ENCODE results near the gene GALM.
"Not testable (repeated sequence)": the region's sequence is repeated elsewhere in the genome, so short reads cannot be mapped to it uniquely, and the experiment has no call there.

GALM gene

DNA sequence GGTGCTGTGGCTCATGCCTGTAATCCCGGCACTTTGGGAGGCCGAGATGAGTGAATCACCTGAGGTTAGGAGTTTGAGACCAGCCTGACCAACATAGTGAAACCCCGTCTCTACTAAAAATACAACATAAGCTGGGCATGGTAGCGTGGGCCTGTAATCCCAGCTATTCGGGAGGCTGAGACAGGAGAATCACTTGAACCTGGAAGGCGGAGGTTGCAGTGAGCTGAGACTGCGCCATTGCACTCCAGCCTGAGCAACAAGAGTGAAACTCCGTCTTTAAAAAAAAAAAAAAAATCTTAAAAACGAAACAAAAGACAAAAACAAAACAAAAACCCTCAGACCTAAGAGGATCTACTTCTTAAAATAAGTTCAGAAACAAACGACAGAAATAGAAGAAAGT is 16.7 kb downstream of the GALM start:
- DNase-seq: not testable (repeated sequence)

- no peak for DNase-seq
These were observed 17.9 kb downstream of the GALM start for GRCh38 chr2:38683766-38684165.

DNA sequence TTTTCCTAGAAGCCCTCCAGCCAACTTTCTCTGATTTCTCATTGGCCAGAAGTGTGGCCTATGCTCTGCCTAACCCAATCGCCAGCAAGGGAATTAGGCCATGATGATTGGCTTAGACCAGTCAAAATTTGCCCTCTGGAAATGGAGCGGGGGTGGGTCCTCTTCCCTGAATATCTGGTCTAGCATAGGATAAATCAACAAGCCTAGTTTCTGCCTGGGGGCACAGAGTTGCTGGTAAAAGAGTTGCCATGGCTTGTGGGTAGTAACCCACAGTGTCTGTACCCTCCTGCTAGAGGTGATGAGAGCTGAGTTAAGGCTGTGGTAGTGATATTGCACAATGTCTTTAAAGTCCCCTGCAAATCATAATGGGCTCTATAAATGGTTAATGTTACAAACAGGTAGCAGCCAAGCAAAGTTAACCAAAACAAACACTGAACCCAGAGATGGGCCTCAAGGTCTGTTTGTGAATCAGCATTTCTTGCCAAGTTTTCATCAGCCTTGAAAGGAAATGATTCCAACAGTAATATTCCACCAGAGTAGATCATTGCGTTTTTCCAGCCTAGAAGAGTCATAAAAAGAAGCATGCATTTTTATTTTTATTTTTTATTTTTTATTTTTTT is 19.3 kb downstream of the GALM start:
- no peak for DNase-seq

DNA sequence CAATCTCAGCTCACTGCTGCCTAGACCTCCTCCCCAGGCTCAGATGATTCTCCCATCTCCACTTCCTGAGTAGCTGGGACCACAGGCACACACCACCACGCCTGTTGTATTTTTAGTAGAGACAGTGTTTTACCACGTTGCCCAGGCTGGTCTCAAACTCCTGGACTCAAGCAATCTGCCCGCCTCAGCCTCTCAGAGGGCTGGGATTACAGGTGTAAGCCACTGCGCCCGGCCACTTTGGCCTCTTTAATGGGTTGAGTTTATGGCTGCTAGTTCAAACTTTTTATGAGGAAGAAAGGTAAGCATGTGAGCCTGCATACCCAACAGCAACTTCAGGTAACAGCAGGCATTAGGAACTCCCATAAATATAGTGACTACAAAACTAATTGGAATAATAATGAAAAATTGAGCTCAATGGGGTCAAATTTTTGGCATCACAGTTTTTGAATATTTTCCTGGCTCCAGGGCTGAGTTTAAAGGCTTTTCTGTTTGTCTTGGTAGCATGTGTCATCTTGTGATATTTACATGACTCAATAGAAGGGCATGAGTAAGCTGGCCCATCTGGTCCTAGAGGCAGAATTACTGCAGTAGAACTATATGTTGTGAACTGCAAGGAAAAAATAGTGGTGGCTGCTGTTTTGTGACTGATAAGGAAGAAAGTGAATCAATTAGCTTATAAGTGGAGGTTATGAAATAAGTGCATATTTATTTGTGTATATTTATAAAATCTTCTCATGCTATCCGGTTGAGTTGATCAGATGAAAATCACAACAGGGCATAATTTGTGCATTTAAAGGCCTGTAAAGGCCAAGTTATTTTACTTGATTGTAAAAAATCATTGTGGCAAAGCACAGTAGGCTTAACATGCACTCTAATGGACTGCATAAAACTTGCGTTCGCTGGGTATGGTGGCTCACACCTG is 24.8 kb downstream of the GALM start:
- no peak for DNase-seq

GRCh38 chr2:38691994-38692393 is 26.1 kb downstream of the GALM start:
- no peak for DNase-seq

DNA sequence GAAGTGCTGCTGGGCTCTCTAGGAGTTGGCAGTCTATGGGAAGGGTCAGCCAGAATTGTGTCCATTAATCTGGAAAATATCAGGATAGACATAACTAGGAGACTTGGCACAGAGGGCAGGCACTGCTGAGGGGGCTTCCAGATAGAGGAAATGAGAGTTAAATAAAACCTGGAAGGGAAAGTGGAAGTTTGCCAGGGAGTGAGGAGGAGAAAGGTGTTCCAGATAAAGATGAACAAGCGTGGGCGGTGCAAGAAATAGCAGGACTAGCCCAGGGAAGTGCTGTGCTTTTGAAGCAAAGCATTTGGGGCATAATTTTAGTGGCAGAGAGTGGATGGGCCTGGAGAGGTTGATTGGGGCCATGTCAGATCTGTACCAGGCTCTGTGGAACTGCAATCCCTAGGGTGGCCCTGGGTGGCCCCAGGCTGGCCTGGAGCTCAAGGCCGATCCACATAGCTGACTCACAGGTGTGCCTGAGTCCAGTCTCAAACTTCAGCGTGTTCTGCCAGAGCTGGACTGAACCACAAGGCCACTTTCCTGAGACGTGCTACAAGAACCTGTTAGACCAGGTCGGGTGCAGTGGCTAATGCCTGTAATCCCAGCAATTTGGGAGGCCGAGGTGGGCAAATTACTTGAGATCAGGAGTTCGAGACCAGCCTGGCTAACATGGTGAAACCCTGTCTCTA is 26.9 kb downstream of the GALM start:
- no peak for DNase-seq

- no peak for DNase-seq
These were observed 31.4 kb downstream of the GALM start for GRCh38 chr2:38697116-38697840.

DNA sequence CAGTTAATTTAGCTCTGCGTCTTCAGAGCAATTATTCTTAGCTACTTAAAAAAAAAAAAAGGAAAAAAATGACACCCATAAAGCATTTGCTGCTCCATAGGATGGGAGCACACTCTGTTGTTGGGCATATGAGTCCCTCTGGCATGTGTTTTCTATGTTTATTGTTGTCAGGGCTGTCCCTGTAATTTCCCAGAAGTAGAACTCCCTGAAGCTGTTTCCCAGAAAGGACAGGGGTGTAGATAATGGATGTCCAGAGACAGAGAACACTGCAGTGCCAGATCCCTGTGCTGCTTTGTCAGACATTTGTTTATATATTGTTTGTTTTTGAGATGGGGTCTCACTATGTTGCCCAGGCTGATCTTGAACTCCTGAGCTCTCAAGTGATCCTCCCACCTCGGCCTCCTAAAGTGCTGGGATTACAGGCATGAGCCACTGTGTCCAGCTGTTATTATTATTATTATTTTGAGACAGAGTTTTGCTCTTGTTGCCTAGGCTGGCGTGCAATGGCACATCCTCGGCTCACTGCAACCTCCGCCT is 32.6 kb downstream of the GALM start:
- no peak for DNase-seq

- no peak for DNase-seq
These were observed 34.3 kb downstream of the GALM start for GRCh38 chr2:38700113-38700785.

- DNase-seq: no peak
These were observed 35.1 kb downstream of the GALM start for GRCh38 chr2:38700881-38701458.

- DNase-seq: no peak
These were observed 35.6 kb downstream of the GALM start for GRCh38 chr2:38701542-38701941.

DNA sequence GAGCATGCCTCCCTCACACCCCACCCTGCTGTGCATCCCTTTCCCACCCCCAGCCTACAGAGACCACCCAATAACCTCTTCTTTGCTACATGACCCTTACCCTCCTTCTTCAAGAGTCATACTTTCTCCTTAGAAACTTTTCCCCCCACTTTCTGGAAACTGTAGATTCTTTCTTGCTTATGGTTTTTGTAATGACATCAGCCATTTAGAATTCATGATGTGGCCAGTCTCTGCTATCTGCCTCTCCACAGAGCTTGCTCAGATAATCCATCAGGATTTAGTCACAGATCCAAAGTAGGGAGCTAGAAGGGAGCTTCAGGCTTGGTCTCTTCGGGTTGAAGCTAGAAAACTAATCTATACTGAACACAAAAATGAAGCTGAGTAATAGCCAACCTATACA is 36.5 kb downstream of the GALM start:
- no peak for DNase-seq

GRCh38 chr2:38703336-38703735 is 37.4 kb downstream of the GALM start:
- not testable (repeated sequence) for DNase-seq

- DNase-seq: no peak
These were observed 38.8 kb downstream of the GALM start for GRCh38 chr2:38704664-38705063.

- DNase-seq: no peak
These were observed 41.0 kb downstream of the GALM start for GRCh38 chr2:38706846-38707345.

DNA sequence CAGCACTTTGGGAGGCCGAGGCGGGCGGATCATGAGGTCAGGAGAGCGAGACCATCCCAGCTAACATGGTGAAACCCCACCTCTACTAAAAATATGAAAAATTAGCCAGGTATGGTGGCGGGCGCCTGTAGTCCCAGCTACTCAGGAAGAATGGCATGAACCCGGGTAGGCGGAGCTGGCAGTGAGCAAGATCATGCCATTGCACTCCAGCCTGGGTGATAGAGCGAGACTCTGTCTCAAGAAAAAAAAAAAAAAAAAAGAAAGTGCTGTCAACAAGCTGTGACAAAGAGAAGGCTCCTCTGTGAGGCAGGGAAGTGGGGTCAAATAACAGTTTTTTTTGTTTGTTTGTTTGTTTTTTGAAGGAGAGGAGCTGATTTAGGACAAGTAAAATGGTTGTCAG is 42.6 kb downstream of the GALM start:
- not testable (repeated sequence) for DNase-seq

DNA sequence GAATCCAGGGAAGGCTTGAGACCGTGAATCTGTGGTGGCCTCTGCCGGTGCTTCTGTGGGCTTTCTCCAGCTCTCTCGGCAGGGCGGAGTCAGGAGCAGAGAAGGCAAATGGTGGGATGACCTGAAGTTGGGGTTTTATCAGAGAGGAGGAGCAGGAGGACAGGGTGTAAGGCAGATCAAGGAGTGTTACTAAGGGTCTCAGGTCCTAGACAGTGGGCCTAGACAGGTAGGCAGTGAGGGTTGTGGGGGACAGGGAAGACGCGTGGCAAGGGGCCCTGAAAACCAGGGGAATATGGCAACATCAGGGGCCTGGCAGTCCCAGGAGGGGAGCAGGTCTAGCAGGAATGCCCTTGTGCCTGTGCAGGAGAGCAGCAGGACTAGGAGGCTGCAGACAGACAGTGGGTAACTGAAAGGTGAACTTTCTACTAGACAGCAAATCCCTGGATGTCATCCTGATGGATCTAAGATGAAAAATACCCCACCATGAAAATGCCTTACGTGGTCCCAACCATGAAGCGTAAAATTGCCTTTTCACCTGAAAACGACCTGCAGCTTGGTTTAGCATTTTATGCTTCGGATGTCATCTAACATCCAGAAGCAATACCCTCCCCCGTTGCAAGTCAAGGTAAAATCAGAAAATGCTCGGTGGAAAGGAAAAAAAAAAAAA is 43.1 kb downstream of the GALM start:
- DNase-seq: no peak

DNA sequence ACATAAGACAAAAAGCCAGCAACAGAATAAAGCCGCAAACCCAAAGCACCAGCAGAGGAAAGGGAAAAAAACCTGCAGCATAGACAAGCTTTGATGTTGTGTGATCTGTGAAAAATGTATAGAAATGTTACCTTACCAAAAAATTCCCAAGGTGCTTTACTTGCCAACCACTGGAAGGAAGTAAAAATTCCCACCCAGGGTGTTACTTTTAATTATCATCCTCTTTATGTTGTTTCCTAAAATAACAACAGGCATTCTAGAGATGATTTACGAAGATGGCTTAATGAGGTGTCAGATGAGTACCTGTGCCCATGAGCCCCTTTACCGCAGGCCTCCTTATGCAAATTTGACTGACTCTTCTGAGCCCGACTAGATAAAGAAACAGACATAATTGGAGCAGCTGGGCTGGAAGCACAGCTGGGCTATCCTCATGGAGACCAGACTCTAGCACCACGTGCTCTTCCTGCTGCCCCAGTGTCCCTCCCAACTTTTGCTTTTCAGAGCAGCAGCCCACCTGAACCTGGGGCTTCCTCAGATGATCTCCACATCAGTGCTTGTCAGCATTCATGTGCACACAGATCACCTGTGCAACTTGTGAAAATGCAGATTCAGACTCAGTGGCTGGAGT is 43.8 kb downstream of the GALM start:
- DNase-seq: peak; percentile 63

GRCh38 chr2:38711558-38711957 is 45.6 kb downstream of the GALM start:
- DNase-seq: no peak

DNA sequence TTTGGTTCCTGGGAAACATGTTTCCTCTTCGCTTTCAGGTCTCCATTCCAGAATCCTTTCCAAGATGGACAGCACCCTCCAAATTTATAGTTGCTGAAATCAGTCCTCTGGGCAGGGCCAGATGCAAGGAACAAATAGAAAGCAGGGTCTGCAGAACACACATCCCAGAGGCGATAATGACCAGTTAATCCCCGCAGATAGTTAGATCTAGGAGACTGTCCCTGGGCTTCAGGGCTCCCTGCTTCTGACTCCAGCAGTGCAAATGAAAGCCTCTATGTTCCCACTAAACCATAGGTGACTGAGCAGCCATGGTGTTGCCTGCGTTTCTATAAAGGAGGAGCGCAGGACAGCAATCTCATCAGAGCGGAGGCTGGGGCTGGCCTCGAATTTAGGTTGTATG is 46.5 kb downstream of the GALM start:
- no peak for DNase-seq

GRCh38 chr2:38712871-38713270 is 47.0 kb downstream of the GALM start:
- DNase-seq: no peak

Measured in activated CD8-positive, alpha-beta memory T cell treated with anti-CD3 and anti-CD28 coated beads for 24 hours (primary cell).